GM18517 (cell line): ENCODE data around the gene STYX.
"Not testable (repeated sequence)": the region's sequence is repeated elsewhere in the genome, so short reads cannot be mapped to it uniquely, and the experiment has no call there.

Experiments used
- ATAC-seq: cut with Tn5 transposase; IDR thresholded peaks from one replicate; pipeline ENCODE4 v1.9.1; 2021; ENCODE audit warnings: mild to moderate bottlenecking, moderate library complexity; ENCODE audit not compliant: unreplicated experiment

The STYX gene

DNA sequence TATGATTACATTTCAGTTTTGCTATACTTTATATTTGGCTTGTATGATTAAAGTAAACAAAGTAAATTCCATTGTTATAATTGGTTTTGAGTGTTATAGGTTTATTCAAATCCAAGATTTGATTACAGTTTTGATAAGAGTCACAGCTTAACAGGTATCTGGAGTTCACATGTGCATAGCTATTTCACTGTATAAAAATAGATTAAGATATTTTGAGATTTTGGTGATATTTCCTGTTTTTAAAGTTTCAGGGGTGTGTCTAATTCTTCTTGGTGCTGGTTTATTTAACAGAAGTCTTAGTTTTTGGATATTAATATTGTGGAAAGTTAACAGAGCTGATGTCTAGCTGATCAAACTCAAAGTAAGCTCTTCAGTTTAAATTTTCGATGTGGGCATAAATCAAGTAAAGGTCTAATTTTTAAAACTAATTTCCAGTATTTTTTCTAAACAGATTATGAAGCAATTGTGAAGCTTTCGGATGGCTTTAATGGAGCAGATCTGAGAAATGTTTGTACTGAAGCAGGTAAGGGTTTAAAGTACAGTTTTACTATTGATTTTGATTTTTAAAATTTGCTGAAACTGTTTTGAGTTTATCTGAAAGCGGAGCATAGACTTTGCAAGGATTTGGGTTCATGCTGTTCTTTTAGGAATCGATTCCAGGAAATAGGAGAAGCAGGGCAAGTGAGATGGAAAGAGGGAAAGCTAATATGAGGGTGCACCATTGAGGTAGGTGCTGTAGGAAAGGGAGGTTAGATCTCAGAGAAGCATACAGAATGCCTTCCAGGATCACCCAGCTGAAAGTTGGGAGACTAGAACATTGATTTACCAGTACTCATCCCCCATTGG lies 6.2 kb upstream of the STYX start:
- ATAC-seq: no peak

DNA sequence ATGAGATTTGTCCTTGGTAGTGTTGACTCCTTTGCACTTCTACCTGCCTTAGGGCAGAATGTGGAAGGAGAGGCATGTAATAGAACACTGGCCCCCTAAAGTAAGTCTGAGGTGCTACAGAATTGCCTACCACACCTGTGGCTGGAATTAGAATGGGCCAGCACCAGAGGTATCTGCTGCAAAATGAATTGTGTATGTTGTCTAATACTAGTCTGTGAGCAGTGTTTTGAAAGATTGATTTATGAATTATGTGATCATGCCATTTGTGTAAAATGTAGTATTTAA lies 5.7 kb upstream of the STYX start:
- ATAC-seq: no peak

DNA sequence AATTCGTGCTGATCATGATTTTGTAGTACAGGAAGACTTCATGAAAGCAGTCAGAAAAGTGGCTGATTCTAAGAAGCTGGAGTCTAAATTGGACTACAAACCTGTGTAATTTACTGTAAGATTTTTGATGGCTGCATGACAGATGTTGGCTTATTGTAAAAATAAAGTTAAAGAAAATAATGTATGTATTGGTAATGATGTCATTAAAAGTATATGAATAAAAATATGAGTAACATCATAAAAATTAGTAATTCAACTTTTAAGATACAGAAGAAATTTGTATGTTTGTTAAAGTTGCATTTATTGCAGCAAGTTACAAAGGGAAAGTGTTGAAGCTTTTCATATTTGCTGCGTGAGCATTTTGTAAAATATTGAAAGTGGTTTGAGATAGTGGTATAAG lies 2.5 kb upstream of the STYX start:
- not testable (repeated sequence) for ATAC-seq

DNA sequence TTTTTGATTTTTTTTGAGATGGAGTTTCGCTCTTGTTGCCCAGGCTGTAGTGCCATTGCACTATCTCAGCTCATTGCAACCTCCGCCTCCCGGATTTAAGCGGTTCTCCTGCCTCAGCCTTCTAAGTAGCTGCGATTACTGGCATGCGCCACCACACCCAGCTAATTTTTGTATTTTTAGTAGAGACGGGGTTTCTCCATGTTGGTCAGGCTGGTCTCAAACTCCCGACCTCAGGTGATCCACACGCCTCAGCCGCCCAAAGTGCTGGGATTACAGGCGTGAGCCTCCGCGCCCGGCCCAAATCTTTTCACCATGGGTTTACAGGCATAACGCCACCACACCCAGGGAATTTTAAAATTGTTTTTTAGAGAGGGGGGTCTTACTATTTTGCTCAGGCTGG lies 931 bp upstream of the STYX start:
- ATAC-seq: not testable (repeated sequence)

DNA sequence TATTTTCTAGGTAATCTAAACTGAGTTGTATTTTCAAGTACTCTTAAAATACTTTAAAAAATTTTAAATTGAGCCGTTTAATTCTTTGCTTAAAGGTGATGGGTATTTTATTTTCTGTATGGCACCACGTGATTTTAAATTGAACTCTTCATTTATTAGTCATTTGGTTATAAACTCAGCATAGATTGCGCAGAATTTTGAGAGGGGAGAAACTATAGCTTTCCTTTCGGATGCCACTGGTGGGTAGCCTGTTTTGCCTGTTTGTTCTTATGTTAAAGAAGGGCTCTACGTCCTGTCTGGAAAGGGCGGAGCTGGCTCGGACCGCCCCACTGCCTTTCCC lies 411 bp upstream of the STYX start:
- no peak for ATAC-seq

DNA sequence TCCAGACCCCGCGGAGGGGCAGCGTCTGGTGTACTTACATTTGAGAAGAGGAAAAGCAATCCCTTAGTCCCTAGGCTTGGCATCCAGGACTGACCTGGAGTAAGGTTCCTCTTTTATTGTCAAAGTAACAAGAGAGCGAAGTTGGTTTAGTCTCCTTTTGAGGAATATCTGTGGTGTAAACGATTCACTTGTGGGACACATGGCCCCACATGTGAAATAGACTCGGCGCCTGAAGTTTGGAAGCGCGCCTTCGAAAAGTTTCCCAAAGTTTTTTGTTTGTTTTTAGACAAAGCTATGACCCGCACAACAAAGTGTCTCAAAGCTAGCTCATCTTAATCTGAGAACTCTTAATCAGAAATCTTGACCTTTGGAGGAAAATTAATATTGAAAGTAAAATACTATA lies 744 bp downstream of the STYX start:
- ATAC-seq: no peak

DNA sequence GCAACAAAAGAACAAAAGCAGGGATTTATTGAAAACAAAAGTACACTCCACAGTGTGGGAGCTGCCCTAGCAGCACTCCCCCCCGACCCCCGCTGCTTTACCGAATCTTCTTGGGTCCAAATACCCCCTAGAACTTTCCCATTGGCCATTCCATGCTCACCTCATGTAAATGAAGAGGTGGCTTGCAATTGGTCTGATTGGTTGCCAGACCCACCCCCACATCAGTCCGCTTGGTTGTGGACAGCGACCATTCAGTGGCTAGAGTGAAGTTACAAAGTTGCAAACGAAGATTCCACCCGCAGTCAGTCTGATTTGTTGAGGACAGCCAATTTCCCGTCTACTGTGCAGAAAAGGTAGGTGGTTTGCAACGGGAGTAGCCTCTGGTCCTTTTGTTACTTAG lies 3.9 kb downstream of the STYX start:
- ATAC-seq: no peak

DNA sequence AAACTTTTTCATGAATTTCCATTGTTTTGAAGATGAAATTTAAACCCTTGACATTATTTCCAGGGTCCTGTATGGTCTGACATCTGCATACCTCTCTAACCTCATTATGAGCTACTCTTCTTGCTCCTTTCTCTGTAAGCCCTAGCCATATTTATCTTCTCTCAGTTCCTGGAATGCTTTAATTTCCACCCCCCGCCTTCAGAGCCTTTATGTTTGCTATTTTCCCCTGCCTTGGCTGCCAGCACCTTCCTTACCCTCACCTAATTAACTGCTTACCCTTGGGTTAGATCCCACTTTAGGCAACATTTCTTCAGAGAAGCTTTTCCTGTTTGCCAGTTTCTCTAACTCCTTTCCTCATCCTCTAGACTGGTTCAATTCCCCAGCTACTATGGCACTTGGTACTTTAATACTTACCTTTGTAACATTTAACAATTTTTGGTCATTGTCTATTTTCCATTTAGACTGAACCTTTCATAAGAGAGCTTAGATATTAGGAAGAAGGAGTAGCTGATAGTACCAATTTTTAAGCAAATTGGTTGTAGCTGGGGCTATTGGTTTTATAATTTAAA lies 6.0 kb downstream of the STYX start:
- ATAC-seq: no peak

DNA sequence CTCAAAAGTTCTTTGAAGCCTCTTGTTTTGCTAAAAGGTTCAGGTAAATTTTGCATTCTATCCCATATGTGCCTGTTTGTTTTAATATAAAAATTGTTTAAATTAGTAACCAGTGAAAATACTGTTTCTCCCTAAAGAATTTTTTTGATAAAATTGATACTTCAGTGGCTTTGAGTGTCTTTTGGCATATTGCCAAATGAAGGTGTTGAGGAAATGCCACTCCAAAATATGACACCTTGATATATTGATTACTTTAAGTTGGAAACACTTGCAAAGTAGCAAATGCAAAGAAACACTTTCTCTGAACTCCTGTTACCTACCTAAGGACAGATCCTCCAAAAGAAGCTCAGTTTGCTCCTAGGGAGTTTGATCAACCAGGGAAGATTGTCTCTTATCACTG lies 8.4 kb downstream of the STYX start:
- no peak for ATAC-seq

DNA sequence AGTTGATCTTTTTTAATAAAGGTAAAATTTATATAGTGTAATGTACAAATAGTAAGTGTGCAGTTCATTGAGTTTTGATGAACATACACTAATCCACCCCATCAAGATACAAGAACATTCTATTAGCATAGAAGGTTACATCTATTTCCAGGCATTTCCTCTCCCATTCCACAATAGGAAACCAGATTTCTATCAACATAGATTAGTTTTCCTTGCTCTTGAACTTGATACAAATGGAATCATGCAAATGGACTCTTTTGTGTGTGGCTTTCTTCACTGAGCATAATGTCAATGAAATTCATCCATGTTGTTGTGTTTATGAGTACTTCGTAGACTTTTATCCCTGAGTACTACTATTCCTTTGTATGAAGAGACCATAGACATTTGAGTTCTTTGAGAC lies 10.8 kb downstream of the STYX start:
- ATAC-seq: no peak

DNA sequence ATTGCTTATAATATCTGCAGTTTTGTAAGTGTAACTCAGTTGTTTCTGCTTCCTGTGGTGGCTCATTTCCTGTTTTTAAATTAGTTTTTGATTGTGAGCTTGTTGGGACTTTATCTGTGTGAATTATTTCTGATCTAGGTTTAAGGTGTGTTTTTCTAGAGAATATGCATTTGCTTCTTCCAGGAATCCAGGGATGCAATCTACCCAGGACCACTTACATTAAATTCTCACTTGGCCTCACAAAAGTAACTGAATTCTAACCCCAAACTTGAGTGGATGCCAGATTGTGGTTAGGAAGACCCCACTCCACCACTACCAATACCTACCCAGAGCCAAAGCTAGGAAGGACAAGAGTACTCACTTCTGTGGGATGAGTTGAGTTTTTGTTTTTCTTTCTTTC lies 11.9 kb downstream of the STYX start:
- ATAC-seq: peak; percentile 19

DNA sequence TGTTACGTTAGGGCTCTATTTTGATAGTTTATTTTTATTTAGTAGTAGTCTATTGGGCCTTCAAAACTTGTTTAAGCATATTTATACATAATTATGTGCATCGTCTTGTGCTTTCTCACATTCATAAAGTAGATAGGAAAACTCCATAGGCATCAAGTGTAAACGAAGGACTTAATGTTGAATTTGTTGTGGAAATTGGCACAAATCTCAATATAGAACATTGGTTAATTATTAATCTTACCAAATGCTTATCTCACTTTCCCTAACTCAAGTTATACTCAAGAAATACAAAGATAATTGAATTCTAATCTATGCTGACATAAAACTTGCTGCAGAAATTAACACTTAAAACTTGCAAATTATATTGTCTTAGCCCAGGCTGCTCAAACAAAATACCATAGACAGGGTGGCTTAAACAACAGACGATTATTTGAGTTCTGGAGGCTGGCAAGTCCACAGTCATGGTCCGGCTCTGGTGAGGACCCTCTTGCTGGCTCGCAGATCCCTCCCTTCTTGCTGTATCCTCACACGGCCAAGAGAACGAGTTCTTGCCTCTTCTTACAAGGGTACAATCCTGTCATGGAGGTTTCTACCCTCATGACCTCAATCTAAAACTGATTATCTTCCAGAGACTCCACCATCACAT lies 18.8 kb downstream of the STYX start:
- ATAC-seq: no peak

DNA sequence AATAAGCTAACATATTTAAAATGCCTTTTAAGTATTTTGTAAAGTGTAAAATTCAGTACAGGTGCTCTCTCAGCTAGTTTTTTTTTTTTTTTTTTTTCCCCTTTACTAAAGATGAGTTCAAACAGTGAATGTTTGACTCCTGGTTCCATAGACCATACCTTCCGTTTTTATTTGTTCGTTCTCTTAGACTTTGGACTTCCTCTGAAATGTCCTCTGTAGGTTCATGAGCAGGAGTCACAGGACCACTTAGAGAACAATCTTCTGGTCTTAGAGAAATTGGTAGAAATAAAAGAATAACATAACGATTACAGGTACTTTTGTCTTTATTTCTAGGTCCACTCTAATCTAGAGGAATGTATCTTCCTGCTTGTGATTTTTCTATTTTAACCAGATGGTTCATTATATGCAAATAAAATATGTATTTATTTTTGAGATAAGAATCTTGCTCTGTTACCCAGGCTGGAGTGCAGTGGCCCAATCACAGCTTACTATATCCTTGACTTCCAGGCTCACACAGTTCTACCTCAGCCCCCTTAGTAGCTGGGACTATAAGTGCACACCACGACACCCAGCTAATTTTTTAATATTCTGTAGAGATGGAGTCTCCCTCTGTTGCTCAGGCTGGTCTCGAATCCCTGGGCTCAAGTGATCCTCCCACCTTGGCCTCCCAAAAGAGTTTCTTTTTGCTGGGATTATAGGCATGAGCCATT lies 25.8 kb downstream of the STYX start:
- no peak for ATAC-seq

DNA sequence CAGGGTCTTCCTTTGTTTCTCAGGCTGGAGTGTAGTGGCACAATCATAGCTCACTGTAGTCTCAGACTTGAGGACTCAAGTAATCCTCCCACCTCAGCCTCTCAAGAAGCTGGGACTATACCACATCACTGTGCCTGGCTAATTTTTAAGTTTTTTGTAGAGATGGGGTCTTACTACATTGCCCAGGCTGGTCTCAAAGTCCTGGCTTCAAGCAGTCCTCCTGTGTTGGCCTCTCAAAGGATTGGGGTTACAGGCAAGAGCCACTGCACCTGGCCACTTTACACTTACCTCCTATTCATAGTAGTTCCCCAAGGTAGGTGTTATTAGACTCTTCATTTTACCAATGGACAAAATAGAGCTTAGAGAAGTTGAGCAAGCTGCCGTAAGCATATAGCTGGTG lies 29.2 kb downstream of the STYX start:
- no peak for ATAC-seq

DNA sequence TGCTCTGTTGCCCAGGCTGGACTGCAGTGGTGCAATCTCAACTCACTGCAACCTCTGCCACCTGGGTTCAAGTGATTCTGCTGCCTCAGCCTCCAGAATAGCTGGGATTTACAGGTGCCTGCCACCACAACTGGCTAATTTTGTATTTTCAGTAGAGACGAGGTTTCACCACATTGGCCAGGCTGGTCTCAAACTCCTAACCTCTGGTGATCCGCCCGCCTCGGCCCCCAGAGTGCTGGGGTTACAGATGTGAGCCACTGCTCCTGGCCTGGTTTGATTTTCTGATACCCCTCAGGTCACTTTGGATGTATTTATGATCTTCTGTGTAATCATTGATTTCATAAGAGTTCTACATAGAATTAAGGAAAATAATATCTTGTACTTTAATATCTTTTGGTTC lies 33.0 kb downstream of the STYX start:
- not testable (repeated sequence) for ATAC-seq

DNA sequence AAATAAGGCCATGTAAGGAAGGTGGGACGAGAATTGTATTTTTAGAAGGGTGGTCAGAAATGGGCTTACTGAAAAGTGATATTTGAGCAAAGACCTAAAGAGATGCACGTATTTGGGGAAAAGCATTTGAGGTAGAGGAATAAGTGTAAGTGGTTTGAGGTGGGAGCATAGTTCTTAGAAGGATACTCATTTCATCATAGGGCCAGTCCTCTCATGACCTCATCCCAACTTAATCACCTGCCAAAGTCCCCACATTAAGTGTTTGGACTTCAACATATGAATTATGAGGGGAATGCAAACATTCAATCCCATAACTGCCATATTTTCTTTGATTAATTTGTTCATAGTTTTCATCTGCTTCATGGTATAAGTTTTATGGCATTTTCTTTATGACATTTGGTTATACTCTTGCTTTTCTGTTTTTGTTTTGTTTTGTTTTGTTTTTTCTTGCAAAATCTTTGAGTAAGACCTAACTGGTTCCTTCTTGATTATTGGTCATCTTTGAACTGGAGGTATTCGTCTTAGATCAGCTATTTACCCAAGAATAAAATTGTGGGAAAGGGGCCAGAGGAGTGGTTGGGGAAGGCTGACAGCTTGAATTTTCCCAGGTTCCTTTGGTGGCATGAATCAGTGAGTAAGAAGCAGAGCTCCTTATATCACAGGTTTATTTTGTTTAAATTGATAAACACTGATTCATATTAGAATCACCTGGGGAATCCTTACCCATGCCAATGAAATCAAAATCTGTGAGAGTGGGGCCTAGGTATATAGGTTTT lies 37.3 kb downstream of the STYX start:
- ATAC-seq: no peak

DNA sequence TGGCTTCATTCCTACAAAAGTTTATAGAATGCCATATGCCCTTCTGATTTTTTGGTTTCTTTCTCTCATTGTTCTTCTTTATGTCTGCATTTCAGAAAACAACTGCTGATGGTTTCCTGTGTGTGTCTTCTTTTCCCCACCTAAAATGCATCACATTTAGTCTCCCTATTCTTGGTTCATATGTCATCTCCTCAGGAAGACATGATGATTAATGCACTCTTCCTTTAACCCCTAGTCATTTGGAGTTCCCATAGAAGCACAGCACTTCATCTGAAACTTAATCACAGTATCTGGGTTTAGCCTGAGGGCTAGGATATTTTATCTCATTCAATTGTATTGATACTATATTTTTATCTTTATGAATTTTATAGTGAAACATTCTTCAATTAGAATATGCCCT lies 39.9 kb downstream of the STYX start:
- ATAC-seq: no peak

DNA sequence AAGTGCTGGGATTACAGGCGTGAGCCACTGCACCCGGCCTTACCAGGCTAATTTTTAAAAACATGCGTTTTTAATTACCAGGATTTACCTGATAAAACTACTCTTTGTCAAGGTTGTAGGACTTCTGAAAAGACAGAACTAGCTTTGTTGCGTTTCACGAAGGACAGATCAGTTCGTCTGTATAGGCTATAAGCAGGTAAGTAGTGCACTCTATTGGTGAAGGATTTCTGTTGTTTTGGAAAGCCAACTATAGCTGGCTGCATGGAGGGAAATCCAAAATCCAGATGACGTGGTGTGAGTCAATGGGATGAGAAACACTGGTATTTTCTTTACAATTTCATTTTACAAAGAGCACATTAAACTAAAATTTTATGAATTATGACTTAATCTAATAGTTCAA lies 46.9 kb downstream of the STYX start:
- no peak for ATAC-seq

DNA sequence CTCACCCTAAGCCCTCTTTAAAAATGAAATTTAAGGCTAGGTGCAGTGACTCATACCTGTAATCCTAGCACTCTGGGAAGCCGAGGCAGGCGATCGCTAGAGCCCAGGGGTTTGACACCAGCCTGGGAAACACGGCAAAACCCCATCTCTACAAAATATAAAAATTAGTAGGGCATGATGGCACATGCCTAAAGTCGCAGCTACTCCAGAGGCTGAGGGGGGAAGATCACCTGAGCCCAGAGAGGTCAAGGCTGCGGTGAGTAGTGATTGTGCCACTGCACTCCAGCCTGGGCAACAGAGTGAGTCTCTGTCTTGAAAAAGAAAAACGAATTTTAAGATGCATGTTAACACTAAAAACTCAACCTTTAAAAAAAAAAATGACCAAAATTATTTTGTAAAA lies 48.7 kb downstream of the STYX start:
- no peak for ATAC-seq

DNA sequence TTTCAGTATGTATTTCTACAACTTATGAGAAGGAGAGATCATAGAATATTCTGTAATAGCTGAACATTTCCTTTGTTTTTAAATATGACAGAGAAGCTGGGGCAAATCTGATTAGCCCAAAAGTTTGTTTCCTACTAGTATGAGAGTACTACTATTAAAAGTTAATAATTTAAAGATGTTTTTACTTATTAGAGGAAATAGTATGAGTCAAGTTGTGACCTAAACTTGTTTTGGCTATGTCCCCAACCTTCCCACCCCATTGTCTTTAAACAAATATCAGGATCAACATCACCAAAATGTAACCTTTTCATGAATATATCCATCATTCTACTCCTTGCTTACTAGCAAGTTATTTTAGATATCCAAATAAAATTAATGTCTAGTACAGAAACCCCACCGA lies 50.9 kb downstream of the STYX start:
- ATAC-seq: no peak

DNA sequence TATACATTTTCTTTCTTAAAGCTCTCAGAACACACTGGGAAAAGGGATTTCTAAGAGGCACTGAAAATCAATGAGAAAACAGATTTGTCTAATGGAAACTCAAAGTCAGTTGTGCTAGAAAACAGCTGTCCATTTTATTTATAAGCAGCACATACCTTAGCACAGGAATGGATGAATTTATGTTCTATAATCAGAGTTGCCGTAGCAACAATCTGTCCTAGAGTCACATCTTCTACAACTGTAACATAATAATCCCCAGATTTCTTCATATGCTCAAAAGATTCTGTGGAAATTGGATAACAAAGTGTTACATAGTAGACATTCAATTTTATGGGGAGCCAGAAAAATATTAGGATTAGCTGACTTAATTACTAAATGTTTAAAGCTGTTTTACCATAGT lies 51.7 kb downstream of the STYX start:
- no peak for ATAC-seq
